Activated naive CD4-positive, alpha-beta T cell treated with anti-CD3 and anti-CD28 coated beads, Interleukin-2, amount 50 U/mL, for 72 hours (primary cell): ENCODE measurements around the gene KCNQ1. TPM values are rescaled to one million over a fixed set of nuclear protein-coding genes. Genes with fewer than 3 reads are reported as not detected.

Experiments used
- ATAC-seq, 2 donors: fragments of 150-1000 bp; cut with Tn5 transposase; 2 replicates each; pipeline ENCODE4 v1.10.0; 2021; ENCODE audit warnings: mild to moderate bottlenecking in 2 of 2, moderate library complexity in 2 of 2
- DNase-seq, 2 donors: peaks; one replicate each; pipeline ENCODE4 v3.0.0; 2021 to 2022; ENCODE audit warnings: low spot score in 2 of 2
- H3K27ac Mint-ChIP-seq, 2 donors: one replicate each; pipeline ENCODE4 v1.8.0; 2022; ENCODE audit warnings: mild to moderate bottlenecking in 2 of 2, mixed read lengths in 2 of 2
- H3K36me3 Mint-ChIP-seq, 2 donors: one replicate each; pipeline ENCODE4 v1.8.0; 2022; ENCODE audit warnings: mixed read lengths in 2 of 2
- H3K9me3 Mint-ChIP-seq, 2 donors: one replicate each; pipeline ENCODE4 v1.8.0; 2022; ENCODE audit warnings: mixed read lengths in 2 of 2
- total RNA-seq, 2 donors: library from RNA; stranded (reverse); gene quantifications; one replicate each; pipeline ENCODE4 v1.2.3, GENCODE V29; 2022

The KCNQ1 gene
- total RNA-seq, 2 donors from 2014 or later: 12.2 to 19.3 TPM

DNA sequence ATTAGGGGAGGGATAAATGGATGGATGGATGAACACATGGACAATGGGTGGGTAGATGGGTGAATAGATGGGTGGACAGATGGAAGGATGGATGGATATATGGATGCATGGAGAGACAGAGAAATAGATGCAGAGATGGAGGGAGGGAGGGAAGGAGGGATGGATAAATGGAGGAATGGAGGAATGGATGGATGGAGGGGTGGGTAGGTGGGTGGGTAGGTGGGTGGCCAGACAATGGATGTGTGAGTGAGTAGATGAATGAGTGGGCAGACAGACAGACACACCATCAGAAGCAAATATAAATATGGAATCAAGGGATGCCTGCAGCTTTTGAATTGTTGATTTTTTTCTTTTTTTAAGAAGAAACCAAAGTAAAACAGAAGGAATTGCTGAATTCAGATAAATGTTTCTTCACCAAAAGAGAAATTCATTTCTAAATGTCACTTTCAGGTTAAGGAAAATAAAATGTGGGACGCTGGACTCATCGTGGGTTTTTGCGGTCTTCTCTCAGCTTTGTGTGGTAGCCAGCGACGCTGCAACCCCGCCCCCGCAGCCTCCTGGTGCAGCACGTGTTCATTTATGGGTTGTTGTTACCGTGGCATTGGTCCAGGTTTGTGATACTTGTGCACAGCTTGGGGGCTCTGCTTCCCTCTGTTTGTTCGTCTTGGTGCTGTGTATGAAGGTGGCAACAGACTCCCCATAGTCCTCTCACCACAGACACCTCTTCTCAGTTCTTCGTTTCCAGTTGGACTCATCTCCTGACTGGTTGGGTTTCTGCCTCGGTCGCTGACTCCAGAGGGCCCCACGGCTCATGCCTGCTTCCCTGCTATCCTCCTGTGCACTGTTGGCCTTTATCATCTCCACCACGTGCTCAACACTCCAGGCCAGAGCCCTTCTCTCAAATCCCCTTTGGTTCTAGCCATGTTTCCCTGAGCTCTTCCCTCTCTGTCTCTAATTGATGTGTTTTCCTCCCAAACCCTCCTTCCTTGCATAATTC, 364.3 kb downstream of the KCNQ1 start:
- Mint-ChIP-seq H3K36me3 (peaks cover 0 to 11% of the 10 kb centered on the region in 2 donors), H3K9me3 (peaks cover 8 to 11% of the 10 kb centered on the region in 2 donors), H3K27ac (no peak overlapping the region)
- ATAC-seq (no peak), DNase-seq (no peak)

DNA sequence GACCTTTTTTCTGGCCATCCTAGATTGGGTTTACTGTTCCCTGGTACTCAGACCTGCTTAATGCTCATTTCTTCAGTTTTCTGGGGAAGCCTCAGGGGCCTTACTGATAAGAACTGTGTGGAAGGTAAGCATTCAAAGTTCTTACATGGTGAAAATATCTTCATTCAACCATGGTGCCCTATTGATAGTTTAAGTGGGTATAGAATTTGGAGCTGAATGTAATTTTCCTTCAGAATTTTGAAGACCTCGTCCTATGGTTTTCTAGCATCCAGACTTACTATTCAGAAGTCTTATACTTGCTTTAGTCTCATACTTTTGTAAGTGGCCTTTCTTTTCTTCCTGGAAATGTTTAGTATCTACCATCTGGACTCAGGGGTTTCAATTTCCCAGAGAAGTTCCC, 365.0 kb downstream of the KCNQ1 start:
- H3K27ac Mint-ChIP-seq: no peak overlapping the region

DNA sequence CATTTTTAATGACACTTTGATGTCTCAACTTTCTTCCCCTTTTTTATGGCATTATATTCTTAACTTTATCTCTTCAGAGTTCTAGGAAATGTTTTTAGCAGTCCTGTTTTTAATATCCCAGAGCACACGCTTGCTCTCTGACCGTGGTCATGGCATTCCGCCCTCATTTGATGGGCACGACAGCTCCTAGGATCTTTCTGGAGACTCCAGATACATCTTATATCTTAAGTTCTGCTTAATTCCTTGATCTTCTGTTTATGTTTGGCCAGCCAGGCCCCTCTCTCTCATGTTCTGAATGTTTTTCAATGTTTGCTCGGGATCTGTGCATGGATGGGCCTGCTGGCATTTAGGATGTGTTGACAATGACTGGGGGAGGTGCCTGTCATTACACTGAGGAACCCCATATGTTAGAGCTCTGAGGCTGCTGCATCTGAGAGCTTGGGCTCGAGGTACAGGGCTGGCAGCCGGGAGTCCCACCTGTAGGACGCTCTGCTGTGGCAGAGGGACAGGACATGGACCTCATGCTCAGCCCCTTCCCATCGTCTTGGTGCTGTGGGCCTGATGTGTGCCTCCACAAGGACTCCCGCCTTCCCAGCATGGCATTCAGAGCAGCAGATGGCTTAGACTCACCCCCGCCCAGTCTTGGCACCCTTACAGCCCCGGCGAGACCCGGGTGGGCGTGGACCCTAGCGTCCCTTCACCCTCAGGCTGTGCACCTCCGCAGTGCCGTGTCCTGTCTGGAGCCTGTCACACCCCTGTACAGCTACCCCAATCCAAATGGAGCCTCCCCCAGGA, 365.8 kb downstream of the KCNQ1 start:
- DNase-seq (no peak), ATAC-seq (no peak)
- H3K27ac Mint-ChIP-seq: peak overlapping the region in 1 of 2 donors; percentile 1
- peaks cover under 1 to 20% of the 10 kb centered on the region in 2 donors for H3K36me3 Mint-ChIP-seq
- H3K9me3 Mint-ChIP-seq: peaks cover 8 to 16% of the 10 kb centered on the region in 2 donors

More for the DNA sequence above, 365.0 kb downstream of the KCNQ1 start:
- ATAC-seq (no peak), DNase-seq (no peak)
- H3K9me3 Mint-ChIP-seq: peaks cover 8 to 16% of the 10 kb centered on the region in 2 donors
- H3K36me3 Mint-ChIP-seq: peaks cover 0 to 18% of the 10 kb centered on the region in 2 donors

DNA sequence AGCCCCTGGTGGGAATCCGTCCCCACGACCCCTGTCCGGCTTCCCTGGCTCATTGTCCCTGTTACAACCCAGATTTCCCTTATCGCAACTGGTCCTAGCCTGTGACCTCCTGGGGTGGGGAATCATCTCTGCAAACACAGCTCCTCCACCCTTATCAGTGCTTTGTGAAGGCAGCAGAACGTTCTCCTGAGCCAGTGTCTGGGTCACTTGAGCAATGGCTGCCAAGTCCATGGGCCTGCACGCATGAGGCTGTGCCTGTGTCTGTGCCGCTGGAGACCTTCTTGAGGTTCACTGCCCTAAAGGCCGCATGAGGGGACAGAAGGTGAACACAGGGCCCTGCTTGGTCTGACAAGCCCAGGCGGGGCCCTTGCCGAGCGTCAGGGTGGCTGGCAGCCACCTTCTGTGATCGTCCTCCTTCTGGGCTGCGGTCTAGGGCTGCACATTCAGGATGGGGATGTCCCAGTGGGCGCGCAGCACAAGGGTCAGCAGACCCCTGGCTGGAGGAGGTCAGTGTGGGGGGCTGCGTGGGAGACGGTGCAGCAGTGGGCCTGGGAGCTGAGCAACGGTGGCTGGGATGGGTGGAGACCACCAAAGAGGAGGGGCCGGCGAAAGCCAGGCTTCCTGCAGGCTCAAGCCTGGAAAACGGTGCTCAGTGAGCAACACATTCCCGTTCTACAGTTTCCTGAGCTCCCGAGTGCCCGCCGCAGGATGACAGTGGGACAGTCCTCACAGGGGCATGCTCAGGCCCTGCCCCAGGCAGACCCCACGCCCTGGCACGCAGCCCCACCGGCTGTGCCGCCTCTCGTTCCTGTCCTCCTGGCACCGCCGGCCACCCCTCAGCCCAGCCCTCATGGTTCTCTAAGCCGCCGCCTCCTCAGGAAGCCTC, 366.6 kb downstream of the KCNQ1 start:
- DNase-seq (no peak), ATAC-seq (no peak)
- peaks cover 13 to 20% of the 10 kb centered on the region in 2 donors for H3K9me3 Mint-ChIP-seq
- H3K27ac Mint-ChIP-seq: peak overlapping the region in 1 of 2 donors; percentile 1
- peaks cover 9 to 25% of the 10 kb centered on the region in 2 donors for H3K36me3 Mint-ChIP-seq

DNA sequence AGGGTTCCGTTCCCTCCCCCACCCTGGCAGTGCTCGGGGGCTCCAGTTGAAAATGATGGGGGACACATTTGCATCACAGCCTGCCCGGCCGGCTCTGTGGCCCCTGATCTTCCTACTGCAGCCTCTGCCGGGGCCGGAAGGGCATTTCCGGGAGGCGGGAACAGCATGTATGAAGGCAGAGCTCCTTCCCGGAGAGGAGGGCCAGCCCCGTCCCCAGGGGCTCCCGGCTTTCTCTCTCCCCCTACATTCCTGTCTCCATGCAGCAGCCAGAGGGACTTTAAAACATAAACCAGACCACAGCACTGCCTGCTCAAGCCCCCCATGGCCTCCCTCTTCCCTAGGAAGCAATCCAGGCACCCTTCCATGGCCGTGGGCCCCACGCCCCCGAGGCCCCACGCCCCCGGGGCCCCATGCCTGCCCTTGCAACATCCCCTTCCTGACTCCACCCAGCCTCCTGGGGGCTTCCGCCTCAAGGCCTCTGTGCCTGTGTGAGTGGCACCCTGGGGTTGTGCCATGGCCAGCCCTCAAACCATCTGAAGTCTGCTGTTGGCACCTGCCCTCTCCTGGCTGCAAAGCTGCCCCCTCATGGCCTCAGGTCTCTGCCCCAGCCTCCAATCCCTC, 367.7 kb downstream of the KCNQ1 start:
- Mint-ChIP-seq H3K36me3 (peaks cover 12 to 25% of the 10 kb centered on the region in 2 donors), H3K9me3 (peaks cover 13 to 20% of the 10 kb centered on the region in 2 donors), H3K27ac (peak overlapping the region in 1 of 2 donors; percentile 67)
- ATAC-seq (no peak), DNase-seq (no peak)

DNA sequence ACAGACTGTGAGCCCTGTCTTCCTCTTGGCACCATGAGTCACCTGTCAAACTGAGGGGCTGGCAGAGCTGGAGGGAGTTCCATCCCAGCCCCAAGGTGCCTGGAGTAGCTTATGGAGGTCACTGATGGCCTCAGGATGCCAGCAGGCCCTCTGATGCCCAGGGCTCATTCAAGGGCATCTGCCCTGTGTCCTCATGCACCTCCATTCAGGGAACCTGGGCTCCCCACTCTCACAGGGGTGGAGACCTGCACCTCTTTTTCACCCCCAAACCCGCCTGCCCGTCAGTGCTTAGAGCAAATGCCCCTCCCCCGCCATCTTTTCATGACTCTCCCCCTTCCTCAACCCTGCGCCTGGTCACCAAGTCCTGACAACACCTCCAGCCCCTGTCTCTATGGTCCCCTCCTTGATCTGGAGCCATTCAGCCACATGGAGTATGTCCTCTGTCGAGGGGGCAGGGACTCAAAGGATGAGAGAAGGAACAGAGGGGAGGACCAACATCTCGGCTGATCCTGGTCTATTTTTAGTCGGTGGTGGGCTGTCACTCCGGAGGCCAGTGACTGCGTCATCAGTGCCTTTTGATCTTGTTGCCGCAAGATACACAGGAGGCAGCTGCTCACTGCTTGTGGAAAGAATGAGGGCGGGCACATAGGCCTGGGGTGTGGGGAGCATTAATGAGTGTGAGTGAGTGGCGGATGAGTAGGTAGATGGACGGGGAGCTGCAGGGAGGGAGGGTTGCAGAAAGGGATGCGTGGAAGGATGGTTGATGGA, 368.5 kb downstream of the KCNQ1 start:
- no peak for DNase-seq
- H3K9me3 Mint-ChIP-seq: peaks cover 19 to 20% of the 10 kb centered on the region in 2 donors
- H3K36me3 Mint-ChIP-seq: peaks cover 21 to 25% of the 10 kb centered on the region in 2 donors
- H3K27ac Mint-ChIP-seq: peak overlapping the region; percentile 13 to 67
- ATAC-seq: peak in 1 of 2 donors; percentile 43

DNA sequence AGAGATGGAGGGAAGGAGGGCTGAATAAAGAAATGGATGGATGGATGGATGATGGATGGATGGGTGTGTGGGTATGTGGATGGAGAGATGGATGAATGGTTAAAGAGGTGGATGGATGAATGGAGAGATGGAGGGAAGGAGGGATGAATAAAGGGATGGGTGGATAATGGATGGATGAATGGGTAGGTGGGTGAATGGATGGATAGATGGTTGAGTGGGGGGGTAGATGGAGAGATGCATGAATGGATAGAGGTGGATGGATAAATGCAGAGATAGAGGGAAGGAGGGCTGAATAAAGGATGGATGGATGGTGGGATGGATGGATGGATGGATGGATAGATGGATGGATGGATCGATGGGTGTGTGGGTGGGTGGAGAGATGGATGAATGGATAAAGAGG, 369.2 kb downstream of the KCNQ1 start:
- H3K9me3 Mint-ChIP-seq: peaks cover 22 to 24% of the 10 kb centered on the region in 2 donors
- DNase-seq: no peak
- peak overlapping the region in 1 of 2 donors; percentile 67 for H3K27ac Mint-ChIP-seq
- no peak for ATAC-seq
- H3K36me3 Mint-ChIP-seq: peaks cover 24 to 29% of the 10 kb centered on the region in 2 donors

DNA sequence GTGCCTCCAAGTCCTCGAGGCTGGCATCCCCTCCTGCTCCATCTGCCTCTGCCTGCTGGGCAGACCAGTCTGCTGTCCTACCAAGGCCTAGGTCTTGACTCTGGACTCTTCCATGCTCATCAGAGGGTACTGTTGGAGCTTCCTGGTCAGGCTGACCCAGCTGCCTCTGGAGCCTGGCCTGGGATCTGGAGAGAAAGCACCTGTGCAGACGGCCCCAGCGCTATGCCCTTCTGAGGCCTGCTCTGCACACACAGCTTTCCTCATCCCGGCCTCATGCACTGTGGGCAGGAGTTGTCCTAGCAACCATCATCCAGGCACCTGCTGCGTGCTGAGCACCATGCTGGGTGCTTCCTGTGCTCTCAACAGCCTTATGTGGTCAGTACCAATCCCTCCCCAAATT, 369.9 kb downstream of the KCNQ1 start:
- Mint-ChIP-seq H3K9me3 (peaks cover 23 to 29% of the 10 kb centered on the region in 2 donors), H3K27ac (no peak overlapping the region)
- no peak for DNase-seq

DNA sequence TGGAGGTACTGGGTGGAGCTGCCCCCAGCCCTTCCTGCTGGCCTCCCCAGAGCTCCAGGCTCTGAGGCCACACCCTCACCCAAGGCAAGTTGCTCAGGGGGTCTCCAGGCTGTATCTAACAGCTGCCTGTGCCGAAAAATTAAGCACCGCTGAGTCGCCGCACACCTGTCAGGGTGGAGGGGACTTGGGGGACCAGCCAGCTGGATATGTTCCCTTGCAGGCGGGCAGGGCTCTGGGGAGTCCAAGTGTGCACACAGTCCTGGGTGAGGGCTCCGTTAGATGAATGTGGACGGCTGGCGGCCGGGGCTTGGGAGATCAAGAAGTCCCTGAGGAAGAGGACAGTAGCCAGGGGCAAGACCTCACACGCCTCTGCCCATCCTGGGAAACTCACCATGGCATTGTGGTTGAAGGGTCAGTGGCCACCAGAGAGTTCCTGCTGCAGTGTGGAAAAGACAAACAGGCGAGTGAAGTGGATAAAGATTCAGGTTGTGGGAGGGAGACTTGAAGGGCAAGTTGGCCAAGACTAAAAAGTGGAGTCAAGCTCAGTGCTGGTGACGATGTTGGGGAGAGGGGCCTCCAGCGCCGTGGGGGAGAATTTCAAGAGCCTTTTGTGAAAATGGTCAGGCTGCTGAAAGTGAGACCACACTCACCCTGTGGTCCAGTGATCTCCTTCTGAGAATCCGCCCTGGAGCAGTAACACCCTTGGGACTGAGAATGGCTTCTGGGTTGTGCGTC, 371.1 kb downstream of the KCNQ1 start:
- DNase-seq: no peak
- H3K36me3 Mint-ChIP-seq: peaks cover 30 to 43% of the 10 kb centered on the region in 2 donors

More for the DNA sequence above, 369.9 kb downstream of the KCNQ1 start:
- ATAC-seq: no peak
- H3K36me3 Mint-ChIP-seq: peaks cover 26 to 32% of the 10 kb centered on the region in 2 donors

DNA sequence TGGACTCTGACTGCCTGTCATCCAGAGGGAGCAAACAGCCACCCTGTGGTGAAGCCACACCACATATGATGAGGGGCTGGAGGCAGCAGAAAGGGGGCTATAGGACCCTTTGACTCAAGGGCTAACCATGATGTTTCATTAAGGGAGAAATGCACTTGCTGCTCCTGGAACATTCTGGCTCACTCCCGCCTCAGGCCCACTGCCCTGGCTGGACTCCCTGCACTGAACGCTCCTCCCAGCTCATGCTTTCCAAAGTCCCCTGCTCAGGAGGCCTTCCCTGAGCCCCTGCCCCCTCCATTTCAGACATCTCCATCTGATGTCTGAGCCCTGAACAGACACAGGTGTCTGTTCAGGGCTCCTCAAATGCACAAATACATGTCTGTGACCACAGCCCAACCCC, 371.7 kb downstream of the KCNQ1 start:
- ATAC-seq: no peak
- Mint-ChIP-seq H3K27ac (no peak overlapping the region), H3K36me3 (peaks cover 32 to 45% of the 10 kb centered on the region in 2 donors), H3K9me3 (peaks cover 23 to 42% of the 10 kb centered on the region in 2 donors)
- no peak for DNase-seq

More for the DNA sequence above, 371.1 kb downstream of the KCNQ1 start:
- Mint-ChIP-seq H3K9me3 (peaks cover 23 to 40% of the 10 kb centered on the region in 2 donors), H3K27ac (no peak overlapping the region)
- ATAC-seq: no peak

DNA sequence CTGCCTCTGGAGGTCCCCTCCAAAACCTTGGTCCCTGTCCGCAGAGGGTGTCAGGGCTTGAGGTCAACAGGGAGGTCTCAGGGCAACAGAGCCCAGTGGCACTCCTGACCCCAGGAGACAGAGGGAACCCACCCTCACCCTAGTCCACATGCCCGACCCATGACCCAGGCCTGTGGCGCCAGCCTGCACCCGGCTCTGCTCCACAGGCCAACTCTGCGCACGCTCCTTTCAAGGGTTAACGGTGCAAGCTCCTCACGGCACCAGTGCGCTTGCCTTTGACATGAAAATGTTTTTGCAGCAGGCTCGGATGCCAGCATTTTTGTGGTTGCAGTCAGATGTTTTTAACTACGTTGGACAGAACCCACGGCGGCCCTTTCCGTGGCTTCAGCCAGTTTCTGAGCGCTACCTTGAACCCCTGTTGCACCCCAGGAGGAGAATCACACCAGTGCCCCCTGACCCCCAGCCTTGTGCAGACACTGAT, 372.2 kb downstream of the KCNQ1 start:
- no peak for DNase-seq
- H3K27ac Mint-ChIP-seq: no peak overlapping the region
- peaks cover 27 to 47% of the 10 kb centered on the region in 2 donors for H3K9me3 Mint-ChIP-seq
- peaks cover 36 to 50% of the 10 kb centered on the region in 2 donors for H3K36me3 Mint-ChIP-seq
- no peak for ATAC-seq

DNA sequence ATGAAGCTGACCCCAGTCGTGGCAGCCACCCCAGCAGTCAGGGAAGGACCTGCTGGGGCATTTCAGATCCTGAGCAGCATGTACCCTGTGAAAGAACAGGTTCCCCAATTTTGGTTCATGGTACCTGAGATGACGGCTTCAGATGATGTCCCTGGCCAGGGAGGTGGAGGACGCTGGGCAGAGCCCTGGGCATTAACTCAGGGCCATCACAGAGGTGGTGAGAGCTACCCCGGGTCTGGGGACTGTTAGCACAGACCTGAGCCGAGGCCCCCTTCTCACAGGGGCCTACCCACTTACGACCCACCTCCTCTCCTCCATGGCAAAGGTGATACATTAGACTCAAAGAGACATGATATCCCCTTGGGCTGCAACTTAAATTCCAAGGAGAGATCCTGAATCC, 372.6 kb downstream of the KCNQ1 start:
- DNase-seq (no peak), ATAC-seq (no peak)
- Mint-ChIP-seq H3K36me3 (peaks cover 41 to 54% of the 10 kb centered on the region in 2 donors), H3K27ac (no peak overlapping the region), H3K9me3 (peaks cover 32 to 51% of the 10 kb centered on the region in 2 donors)

DNA sequence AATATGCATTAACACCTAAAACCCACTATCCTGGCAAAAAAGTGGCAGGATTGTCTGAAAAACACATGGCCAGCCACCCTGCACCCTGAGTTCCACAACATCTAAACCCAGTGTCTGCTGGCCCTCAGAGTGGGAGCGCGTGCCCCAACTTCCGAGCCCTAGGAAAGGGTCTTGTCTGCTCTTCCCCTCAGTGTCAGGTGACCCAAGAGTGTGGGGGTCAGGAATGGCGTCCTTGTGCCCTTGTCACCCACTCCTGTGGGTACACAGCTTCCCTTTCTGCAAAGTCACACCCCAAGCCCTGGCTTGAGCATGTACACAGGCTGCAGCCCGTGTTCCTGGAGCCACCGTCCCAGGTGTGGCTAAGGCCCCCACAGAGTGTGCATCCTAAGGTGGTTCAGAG, 373.2 kb downstream of the KCNQ1 start:
- H3K9me3 Mint-ChIP-seq: peaks cover 38 to 57% of the 10 kb centered on the region in 2 donors
- no peak overlapping the region for H3K27ac Mint-ChIP-seq
- H3K36me3 Mint-ChIP-seq: peaks cover 47 to 60% of the 10 kb centered on the region in 2 donors
- no peak for ATAC-seq
- no peak for DNase-seq

DNA sequence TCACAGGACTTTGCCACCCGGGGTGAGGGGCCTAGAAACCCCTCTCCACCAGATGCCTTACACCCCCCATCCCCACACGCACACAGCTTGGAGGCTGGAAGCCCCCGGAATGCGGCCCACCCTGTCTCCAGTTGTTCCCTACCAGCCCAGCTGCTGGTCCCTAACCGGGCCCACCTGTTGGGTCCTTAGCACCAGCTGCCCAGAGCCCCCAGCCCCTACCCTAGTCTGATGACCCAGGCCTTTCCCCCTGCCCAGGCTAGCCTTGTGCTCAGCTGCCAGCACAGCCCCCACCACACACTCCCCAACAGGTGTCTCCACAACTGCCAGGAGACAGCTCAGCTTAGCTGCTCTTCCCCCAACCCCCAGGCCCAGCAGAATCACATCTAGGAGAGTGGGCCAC, 373.7 kb downstream of the KCNQ1 start:
- Mint-ChIP-seq H3K9me3 (peaks cover 39 to 59% of the 10 kb centered on the region in 2 donors), H3K36me3 (peaks cover 52 to 65% of the 10 kb centered on the region in 2 donors), H3K27ac (peak overlapping the region in 1 of 2 donors; percentile 24)
- DNase-seq: no peak
- ATAC-seq: no peak
